ENCODE measurements around the gene HOXC12. TPM values are rescaled to one million over a fixed set of nuclear protein-coding genes. Genes with fewer than 3 reads are reported as not detected.
A peak's percentile ranks its signal among the peaks of the same experiment; 100 is the strongest.

The HOXC12 gene
- polyA plus RNA-seq, 1 experiment = 0.06 TPM

DNA sequence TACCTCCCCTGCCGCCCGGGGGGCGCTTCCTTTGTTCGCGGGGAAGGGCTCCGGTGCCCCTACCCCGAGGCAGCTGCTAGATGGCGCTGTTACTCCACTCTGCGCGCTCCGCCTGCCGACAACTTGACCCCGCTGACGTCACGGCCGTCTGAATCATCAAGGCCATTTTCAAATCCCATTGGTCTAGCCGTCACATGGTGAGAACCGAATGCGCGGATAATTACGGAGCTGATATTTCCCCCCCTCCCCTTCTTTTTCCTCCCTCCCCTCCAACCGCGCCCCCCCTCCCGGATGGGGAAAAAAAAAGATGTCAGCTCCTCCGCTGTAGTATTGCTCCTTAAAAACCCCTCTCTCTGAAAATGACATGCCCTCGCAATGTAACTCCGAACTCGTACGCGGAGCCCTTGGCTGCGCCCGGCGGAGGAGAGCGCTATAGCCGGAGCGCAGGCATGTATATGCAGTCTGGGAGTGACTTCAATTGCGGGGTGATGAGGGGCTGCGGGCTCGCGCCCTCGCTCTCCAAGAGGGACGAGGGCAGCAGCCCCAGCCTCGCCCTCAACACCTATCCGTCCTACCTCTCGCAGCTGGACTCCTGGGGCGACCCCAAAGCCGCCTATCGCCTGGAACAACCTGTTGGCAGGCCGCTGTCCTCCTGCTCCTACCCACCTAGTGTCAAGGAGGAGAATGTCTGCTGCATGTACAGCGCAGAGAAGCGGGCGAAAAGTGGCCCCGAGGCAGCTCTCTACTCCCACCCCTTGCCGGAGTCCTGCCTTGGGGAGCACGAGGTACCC, 30.4 kb downstream of the HOXC12 start, which contains the start of gene HOXC10:
TSS of gene HOXC10 (plus strand) at position 246 of the 791 bp plus-strand sequence. CDS start at position 360, 114 bp downstream.
- peak within 1 kb of the TSS; percentile 60 for H3K4me3 ChIP-seq (ENCODE audit: low read depth, low read length)
- ChIA-PET POLR2A (interaction anchor here (0.5 kb wide), 1 partner anchor 210 kb away, joined by 3 read pairs; no protein-coding TSS in a partner anchor), CTCF (interaction anchor here (0.5 to 5.8 kb wide), 39 partner anchors 9 to 419 kb away, joined by 3 to 90 read pairs (median 5); partner anchors contain the start of genes HOXC11, HOXC5, HOXC8 and HOXC9)
- TF ChIP-seq, protein P1, sequence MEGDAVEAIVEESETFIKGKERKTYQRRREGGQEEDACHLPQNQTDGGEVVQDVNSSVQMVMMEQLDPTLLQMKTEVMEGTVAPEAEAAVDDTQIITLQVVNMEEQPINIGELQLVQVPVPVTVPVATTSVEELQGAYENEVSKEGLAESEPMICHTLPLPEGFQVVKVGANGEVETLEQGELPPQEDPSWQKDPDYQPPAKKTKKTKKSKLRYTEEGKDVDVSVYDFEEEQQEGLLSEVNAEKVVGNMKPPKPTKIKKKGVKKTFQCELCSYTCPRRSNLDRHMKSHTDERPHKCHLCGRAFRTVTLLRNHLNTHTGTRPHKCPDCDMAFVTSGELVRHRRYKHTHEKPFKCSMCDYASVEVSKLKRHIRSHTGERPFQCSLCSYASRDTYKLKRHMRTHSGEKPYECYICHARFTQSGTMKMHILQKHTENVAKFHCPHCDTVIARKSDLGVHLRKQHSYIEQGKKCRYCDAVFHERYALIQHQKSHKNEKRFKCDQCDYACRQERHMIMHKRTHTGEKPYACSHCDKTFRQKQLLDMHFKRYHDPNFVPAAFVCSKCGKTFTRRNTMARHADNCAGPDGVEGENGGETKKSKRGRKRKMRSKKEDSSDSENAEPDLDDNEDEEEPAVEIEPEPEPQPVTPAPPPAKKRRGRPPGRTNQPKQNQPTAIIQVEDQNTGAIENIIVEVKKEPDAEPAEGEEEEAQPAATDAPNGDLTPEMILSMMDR (IDR thresholded peaks at IDR 0.05; ENCODE audit: insufficient read depth, low read depth, low read length) = peak; percentile 83
- DNase-seq (ENCODE audit: low read depth) = no peak
- H3K36me3 ChIP-seq (ENCODE audit: control insufficient read depth, insufficient read depth, low read length) = no peaks in the 10 kb centered on the region
- peaks cover 2% of the 10 kb centered on the region; the same call in 1 of the 2 replicates for H3K27me3 ChIP-seq (ENCODE audit: control insufficient read depth, insufficient read depth, low read length)

DNA sequence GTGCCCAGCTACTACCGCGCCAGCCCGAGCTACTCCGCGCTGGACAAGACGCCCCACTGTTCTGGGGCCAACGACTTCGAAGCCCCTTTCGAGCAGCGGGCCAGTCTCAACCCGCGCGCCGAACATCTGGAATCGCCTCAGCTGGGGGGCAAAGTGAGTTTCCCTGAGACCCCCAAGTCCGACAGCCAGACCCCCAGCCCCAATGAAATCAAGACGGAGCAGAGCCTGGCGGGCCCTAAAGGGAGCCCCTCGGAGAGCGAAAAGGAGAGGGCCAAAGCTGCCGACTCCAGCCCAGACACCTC, 30.9 kb downstream of the HOXC12 start:
- TF ChIP-seq, protein P1 (IDR thresholded peaks at IDR 0.05; ENCODE audit: insufficient read depth, low read depth, low read length) = no peak
- Histone ChIP-seq H3K4me3 (ENCODE audit: low read depth, low read length) (peak overlapping the region; percentile 60), H3K36me3 (ENCODE audit: control insufficient read depth, insufficient read depth, low read length) (no peaks in the 10 kb centered on the region; the same call in 1 of the 2 replicates), H3K27me3 (ENCODE audit: control insufficient read depth, insufficient read depth, low read length) (peaks cover 2% of the 10 kb centered on the region; the same call in 1 of the 2 replicates)
- ChIA-PET POLR2A (no interaction called here), CTCF (interaction anchor here (0.8 to 5.8 kb wide), 29 partner anchors 10 to 418 kb away, joined by 3 to 90 read pairs (median 6); partner anchors contain the start of genes HOXC5, HOXC8, HOXC9 and SMUG1)
- DNase-seq (ENCODE audit: low read depth) = no peak

DNA sequence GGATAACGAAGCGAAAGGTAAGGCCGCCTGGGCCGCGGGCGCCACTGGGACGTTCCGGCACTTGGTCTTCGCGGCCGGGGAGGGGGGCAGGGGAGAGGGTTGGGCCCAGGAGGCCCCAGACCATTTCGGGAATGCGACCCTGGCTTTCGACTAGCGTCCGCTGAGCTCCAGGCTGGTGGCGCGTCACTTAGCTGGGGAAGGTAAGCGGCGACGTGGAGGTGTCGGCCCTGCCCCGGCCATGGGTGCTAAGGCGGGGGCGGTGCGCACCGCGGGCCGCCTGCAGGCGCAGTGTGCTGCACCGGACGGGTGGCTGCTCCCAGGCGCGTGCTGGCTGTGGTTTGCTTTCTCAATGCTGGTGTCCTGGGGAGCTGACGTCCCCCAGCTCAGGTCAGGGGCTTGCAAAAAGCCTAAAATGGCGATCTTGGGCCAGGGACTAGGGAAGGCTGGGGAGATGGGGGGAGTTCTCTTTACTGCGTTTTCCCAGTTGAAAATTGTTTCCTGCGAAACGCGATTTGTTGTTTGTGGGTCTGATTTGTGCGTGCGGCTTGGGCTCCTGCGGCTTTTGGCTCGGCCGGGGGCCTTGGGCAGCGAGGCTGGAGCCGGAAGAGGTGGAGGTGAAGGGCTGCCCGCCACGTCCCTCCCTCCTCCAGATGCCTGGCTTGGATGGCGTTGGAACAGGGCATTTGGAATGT, 31.4 kb downstream of the HOXC12 start:
- ChIA-PET POLR2A (no interaction called here), CTCF (interaction anchor here (0.8 to 5.8 kb wide), 28 partner anchors 10 to 418 kb away, joined by 3 to 90 read pairs (median 6); partner anchors contain the start of genes HOXC5, HOXC8 and HOXC9)
- TF ChIP-seq, protein P1 (IDR thresholded peaks at IDR 0.05; ENCODE audit: insufficient read depth, low read depth, low read length) = no peak
- no peak for DNase-seq (ENCODE audit: low read depth)
- Histone ChIP-seq H3K36me3 (ENCODE audit: control insufficient read depth, insufficient read depth, low read length) (no peaks in the 10 kb centered on the region; the same call in 1 of the 2 replicates), H3K27me3 (ENCODE audit: control insufficient read depth, insufficient read depth, low read length) (peaks cover 3% of the 10 kb centered on the region; the same call in 1 of the 2 replicates), H3K4me3 (ENCODE audit: low read depth, low read length) (peak overlapping the region; percentile 60)

DNA sequence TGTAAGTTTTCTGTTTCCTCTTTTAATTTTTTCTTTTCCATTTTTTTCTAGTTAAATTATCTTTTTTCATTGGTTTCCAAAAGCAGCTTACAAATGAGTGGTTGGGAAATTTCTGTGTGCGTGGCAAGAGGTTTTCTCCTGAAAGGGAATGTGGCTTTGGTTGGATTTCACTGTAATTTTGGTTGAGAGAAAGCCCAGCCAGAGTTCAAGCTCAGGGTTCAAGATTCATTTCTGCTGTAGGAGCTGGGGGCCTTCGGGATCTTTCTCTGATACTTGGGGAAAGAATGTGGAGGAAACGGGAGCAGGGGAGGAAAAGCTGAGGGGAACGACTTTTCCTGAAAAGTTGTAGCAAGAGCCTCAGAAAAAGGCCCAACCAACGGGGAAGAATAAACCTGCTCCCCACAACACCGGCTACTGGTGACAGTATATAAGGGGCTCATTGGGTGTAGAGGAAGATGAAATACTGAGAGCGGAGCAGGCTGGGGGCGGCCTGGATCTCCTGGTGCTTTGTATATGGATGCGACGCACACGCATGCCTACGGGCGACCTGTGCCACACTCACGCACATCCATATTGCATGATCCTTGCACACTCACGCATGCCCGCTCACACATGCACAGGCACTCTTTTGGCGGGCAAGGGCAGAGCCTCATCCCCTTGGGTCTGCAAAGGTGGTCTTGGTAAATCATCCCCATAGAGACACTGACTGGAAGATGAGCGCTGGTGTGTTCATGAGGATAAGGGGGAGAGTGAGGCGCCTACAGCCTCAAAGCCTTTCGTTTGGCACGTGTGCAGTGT, 32.2 kb downstream of the HOXC12 start:
- DNase-seq (ENCODE audit: low read depth) = no peak
- peaks cover 5% of the 10 kb centered on the region; the same call in 1 of the 2 replicates for H3K27me3 ChIP-seq (ENCODE audit: control insufficient read depth, insufficient read depth, low read length)
- CTCF ChIA-PET = interaction anchor here (0.9 to 5.8 kb wide), 12 partner anchors 13 to 240 kb away, joined by 3 to 90 read pairs (median 11); partner anchors contain the start of genes HOXC5, HOXC8 and HOXC9
- POLR2A ChIA-PET = no interaction called here
- H3K36me3 ChIP-seq (ENCODE audit: control insufficient read depth, insufficient read depth, low read length) = no peaks in the 10 kb centered on the region; the same call in 1 of the 2 replicates
- TF ChIP-seq, protein P1 (IDR thresholded peaks at IDR 0.05; ENCODE audit: insufficient read depth, low read depth, low read length) = no peak
- peak overlapping the region; percentile 60 for H3K4me3 ChIP-seq (ENCODE audit: low read depth, low read length)

Data from BJ (cell line).